Common myeloid progenitor, CD34-positive (primary cell): ENCODE measurements around the gene ATXN3L.

Experiments
- CTCF ChIA-PET: fragments of 350-600 bp; sonication (Branson Sonifier 250); formaldehyde crosslinking; loops from one replicate; lab custom pipeline; 2021; ENCODE audit warnings: antibody characterized with exemption; lab: Charles Lee
- POLR2A ChIA-PET: fragments of 350-600 bp; sonication (Branson Sonifier 250); formaldehyde crosslinking; loops from one replicate; lab custom pipeline; 2021; ENCODE audit warnings: antibody characterized with exemption; lab: Charles Lee
- DNase-seq, 3 donors: peaks; one replicate each; pipeline versions ENCODE4 v3.0.0 to v3.0.0-alpha.2; 2013
- H3K27ac ChIP-seq, 2 experiments: 1 replicate in 1 of 2; 2 replicates in 1 of 2; pipeline ENCODE4 v1.7.0; 2013; ENCODE audit warnings: inconsistent platforms in 2 of 2, low read length in 2 of 2, mild to moderate bottlenecking in 2 of 2, low read depth in 1 of 2, moderate library complexity in 1 of 2; ENCODE audit not compliant: severe bottlenecking in 2 of 2, insufficient read depth in 1 of 2, poor library complexity in 1 of 2
- H3K27me3 ChIP-seq, 5 experiments: replicated peaks in 2 of 5; 1 replicate in 3 of 5; 2 replicates in 2 of 5; pipeline versions ENCODE4 v1.6.1 to v1.7.0; 2013; ENCODE audit warnings: low read length in 4 of 5, mild to moderate bottlenecking in 2 of 5, moderate library complexity in 2 of 5, inconsistent platforms in 1 of 5; ENCODE audit not compliant: insufficient read depth in 5 of 5, control insufficient read depth in 4 of 5
- H3K36me3 ChIP-seq, 4 experiments: 1 replicate in 2 of 4; 2 replicates in 2 of 4; pipeline versions ENCODE4 v1.6.1 to v1.7.0; 2013; ENCODE audit warnings: low read length in 3 of 4, control low read depth in 1 of 4, mild to moderate bottlenecking in 1 of 4; ENCODE audit not compliant: control insufficient read depth in 4 of 4, insufficient read depth in 4 of 4
- H3K4me1 ChIP-seq, 4 experiments: 1 replicate in 3 of 4; 2 replicates in 1 of 4; pipeline versions ENCODE4 v1.6.1 to v1.7.1; 2013; ENCODE audit warnings: low read length in 3 of 4, mild to moderate bottlenecking in 3 of 4, control low read depth in 1 of 4, inconsistent platforms in 1 of 4, moderate library complexity in 1 of 4; ENCODE audit not compliant: control insufficient read depth in 4 of 4, insufficient read depth in 4 of 4; ENCODE audit errors: control extremely low read depth in 1 of 4
- H3K4me3 ChIP-seq, 7 experiments: 1 replicate in 4 of 7; 2 replicates in 3 of 7; pipeline versions ENCODE4 v1.5.1 to v1.7.0; 2013; ENCODE audit warnings: mild to moderate bottlenecking in 7 of 7, low read length in 6 of 7, moderate library complexity in 6 of 7, inconsistent platforms in 2 of 7, low read depth in 2 of 7, control low read depth in 1 of 7; ENCODE audit not compliant: insufficient read depth in 4 of 7, control insufficient read depth in 1 of 7; ENCODE audit errors: extremely low read depth in 1 of 7
- H3K9me3 ChIP-seq, 5 experiments: 1 replicate in 4 of 5; 2 replicates in 1 of 5; pipeline versions ENCODE4 v1.6.1 to v1.7.1; 2013; ENCODE audit warnings: low read length in 4 of 5, mild to moderate bottlenecking in 2 of 5, inconsistent platforms in 1 of 5, low read depth in 1 of 5, moderate library complexity in 1 of 5; ENCODE audit not compliant: control insufficient read depth in 4 of 5, insufficient read depth in 2 of 5; ENCODE audit errors: control extremely low read depth in 1 of 5
- WGBS: methylation state at CpG from one replicate; pipeline ENCODE4 v1.1.5; 2013; ENCODE audit not compliant: insufficient coverage; 5-methylcytosine and 5-hydroxymethylcytosine counted together

The ATXN3L gene

GRCh38 chrX:13293700-13294099, 26.2 kb downstream of the ATXN3L start:
- no peaks in the 10 kb centered on the region for H3K9me3 ChIP-seq
- CTCF ChIA-PET = no interaction called here
- 90% methylated on average over 3 of the region's 6 CpGs for WGBS
- no peak for DNase-seq
- no peak overlapping the region for H3K4me3 ChIP-seq
- H3K27me3 ChIP-seq = no peaks in the 10 kb centered on the region
- H3K4me1 ChIP-seq = no peaks in the 10 kb centered on the region
- POLR2A ChIA-PET = no interaction called here
- no peaks in the 10 kb centered on the region for H3K36me3 ChIP-seq
- H3K27ac ChIP-seq = no peak overlapping the region

- Histone ChIP-seq H3K4me3 (no peak overlapping the region), H3K9me3 (peaks cover 0 to 1% (median 0%) of the 10 kb centered on the region in 5 experiments), H3K4me1 (peaks cover 0 to 9% (median 5%) of the 10 kb centered on the region in 4 experiments), H3K27me3 (no peaks in the 10 kb centered on the region), H3K27ac (no peak overlapping the region), H3K36me3 (no peaks in the 10 kb centered on the region)
- ChIA-PET POLR2A (no interaction called here), CTCF (interaction anchor here (0.6 kb wide), 1 partner anchor 132 kb away, joined by 3 read pairs; no protein-coding TSS in a partner anchor)
- no peak for DNase-seq
- 90% methylated on average over 10 of the region's 32 CpGs for WGBS
Observed at GRCh38 chrX:13290891-13291614, 28.8 kb downstream of the ATXN3L start.

GRCh38 chrX:13288671-13289070, 31.2 kb downstream of the ATXN3L start:
- Histone ChIP-seq H3K9me3 (peaks cover 0 to 12% (median 1%) of the 10 kb centered on the region in 5 experiments), H3K4me3 (no peak overlapping the region), H3K27me3 (no peaks in the 10 kb centered on the region), H3K27ac (no peak overlapping the region), H3K36me3 (no peaks in the 10 kb centered on the region), H3K4me1 (peaks cover 0 to 15% (median 5%) of the 10 kb centered on the region in 4 experiments)
- ChIA-PET CTCF (no interaction called here), POLR2A (no interaction called here)
- 70% methylated on average over 1 of the region's 5 CpGs for WGBS
- no peak for DNase-seq

- no peak overlapping the region for H3K4me3 ChIP-seq
- CTCF ChIA-PET = no interaction called here
- POLR2A ChIA-PET = no interaction called here
- no peak overlapping the region for H3K27ac ChIP-seq
- H3K27me3 ChIP-seq = no peaks in the 10 kb centered on the region
- peak; percentile 51 to 91 (median 84) for DNase-seq
- H3K9me3 ChIP-seq = peaks cover 0 to 12% (median 1%) of the 10 kb centered on the region in 5 experiments
- peaks cover 0 to 15% (median 5%) of the 10 kb centered on the region in 4 experiments for H3K4me1 ChIP-seq
- 92% methylated on average over 2 of the region's 2 CpGs for WGBS
- H3K36me3 ChIP-seq = no peaks in the 10 kb centered on the region
Observed at GRCh38 chrX:13287816-13288215, 32.0 kb downstream of the ATXN3L start.

- Histone ChIP-seq H3K4me1 (peaks cover 0 to 15% (median 5%) of the 10 kb centered on the region in 4 experiments), H3K9me3 (peaks cover 0 to 15% (median 1%) of the 10 kb centered on the region in 5 experiments), H3K27ac (no peak overlapping the region), H3K4me3 (no peak overlapping the region), H3K36me3 (no peaks in the 10 kb centered on the region), H3K27me3 (no peaks in the 10 kb centered on the region)
- 100% methylated on average over 7 of the region's 7 CpGs for WGBS
- ChIA-PET CTCF (no interaction called here), POLR2A (no interaction called here)
- DNase-seq = no peak
Observed at GRCh38 chrX:13285693-13286092, 34.2 kb downstream of the ATXN3L start.

- Histone ChIP-seq H3K4me3 (no peak overlapping the region), H3K27ac (no peak overlapping the region), H3K4me1 (peaks cover 0 to 15% (median 5%) of the 10 kb centered on the region in 4 experiments), H3K27me3 (no peaks in the 10 kb centered on the region), H3K36me3 (no peaks in the 10 kb centered on the region), H3K9me3 (peaks cover 0 to 15% (median 1%) of the 10 kb centered on the region in 5 experiments)
- ChIA-PET POLR2A (no interaction called here), CTCF (no interaction called here)
- DNase-seq = no peak
- WGBS = 100% methylated on average over 4 of the region's 5 CpGs
Observed at GRCh38 chrX:13285229-13285628, 34.6 kb downstream of the ATXN3L start.

GRCh38 chrX:13284570-13284969, 35.3 kb downstream of the ATXN3L start:
- CTCF ChIA-PET = no interaction called here
- Histone ChIP-seq H3K4me3 (no peak overlapping the region), H3K27ac (no peak overlapping the region), H3K27me3 (no peaks in the 10 kb centered on the region), H3K9me3 (peaks cover 0 to 15% (median 1%) of the 10 kb centered on the region in 5 experiments), H3K36me3 (no peaks in the 10 kb centered on the region), H3K4me1 (peaks cover 0 to 15% (median 5%) of the 10 kb centered on the region in 4 experiments)
- 100% methylated on average over 1 of the region's 1 CpG for WGBS
- POLR2A ChIA-PET = no interaction called here
- no peak for DNase-seq
